GM15510 (cell line): ENCODE measurements around the gene SEPTIN6.

Source experiments
- POLR2A ChIP-seq: IDR thresholded peaks from 3 replicates; pipeline ENCODE4 v1.6.1; 2011; ENCODE audit warnings: borderline replicate concordance; ENCODE audit not compliant: insufficient read length; ENCODE audit errors: extremely low read depth

SEPTIN6 gene

DNA sequence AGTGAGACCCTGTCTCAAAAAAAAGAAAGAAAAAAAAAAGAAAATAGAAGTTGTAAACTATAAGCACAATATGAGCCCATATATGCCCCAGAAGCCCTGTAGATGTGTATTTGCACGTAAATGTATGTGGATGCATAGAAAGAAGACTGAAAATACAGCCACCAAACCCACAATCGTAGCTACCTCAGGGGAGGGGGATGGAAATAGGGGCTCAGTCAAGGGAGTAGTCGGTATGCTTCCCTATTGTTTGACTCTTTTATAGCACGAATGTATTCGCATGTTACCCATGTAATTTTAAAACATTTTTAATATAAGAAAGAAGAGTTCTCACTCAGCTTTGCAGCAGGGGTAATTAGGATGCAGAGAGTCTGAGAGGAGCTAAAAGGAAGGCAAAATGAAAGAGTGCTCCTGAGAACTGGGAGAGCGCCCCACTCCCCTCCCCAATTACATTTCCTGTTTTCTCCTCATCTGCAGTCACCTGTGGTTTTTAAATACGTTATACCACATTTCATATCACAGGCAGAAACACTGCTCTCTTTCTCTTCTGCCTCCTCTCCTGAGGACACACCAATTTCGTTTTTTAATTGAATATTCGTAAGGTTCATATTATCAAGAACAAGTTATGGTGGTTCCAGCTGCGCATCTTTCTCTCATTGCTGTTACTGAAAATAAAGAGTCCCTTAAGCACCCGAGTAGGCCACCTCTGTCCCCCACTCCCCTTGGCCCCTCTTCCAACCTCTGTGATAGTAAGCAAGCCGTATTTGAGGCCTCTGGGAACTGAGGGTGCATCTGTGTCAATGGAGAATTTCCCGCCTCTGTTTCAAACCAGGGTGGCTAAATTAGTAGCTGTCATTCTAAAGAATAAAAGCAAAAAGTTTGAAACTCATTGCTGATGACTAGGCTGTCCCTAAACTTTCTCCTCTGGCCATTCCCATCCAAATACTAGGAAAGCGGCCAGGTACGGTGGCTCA, 10.7 kb downstream of the SEPTIN6 start:
- no peak for TF ChIP-seq POLR2A

DNA sequence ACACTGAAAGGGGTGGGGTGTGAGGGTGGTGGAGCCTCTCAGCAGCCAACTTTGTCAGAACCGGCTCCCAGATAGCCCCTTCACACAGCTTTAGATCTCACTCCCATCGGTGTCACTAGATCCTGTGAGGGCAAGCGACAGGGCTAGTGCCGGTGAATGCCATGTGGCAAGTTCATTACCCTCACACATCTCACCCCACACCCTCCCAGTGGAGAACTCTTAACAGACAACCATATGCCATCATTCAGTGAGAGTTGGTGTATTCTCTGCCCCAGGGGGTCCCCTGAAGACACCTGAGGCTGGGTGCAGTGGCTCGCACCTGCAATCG, 15.3 kb downstream of the SEPTIN6 start:
- TF ChIP-seq POLR2A: no peak

DNA sequence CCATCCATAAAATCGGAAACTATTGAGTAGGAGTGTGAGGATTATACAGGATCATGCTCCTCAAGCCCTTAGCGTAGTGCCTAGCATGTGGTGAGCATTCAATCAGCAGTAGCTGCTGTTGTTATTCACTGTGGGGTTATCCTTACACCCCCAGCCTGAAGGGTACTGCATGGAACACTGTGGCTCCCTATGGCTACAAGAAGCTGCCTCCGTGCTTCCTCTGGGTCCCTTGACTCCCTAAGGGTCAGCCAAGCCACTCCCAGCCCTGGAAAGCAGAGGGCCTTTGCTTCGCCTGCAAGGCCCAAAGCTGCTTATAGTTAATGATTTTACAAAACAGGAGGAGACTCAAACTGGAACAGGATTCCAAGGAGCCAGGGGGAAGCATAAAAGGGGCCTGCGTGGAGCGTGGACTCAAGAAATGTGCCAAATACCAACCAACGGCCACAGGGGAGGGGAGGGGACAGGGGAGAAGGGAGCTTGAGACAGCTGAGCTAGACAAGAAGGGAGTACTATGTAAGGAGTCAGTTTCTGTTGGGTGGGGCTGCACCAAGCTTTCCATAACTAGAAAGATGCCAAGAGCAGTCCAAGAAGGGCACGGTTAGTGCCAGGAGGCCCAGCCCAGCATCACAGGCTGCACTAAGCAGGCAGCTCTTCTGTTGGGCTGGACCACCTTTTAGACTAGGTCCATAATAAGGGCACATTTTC, 15.9 kb downstream of the SEPTIN6 start:
- TF ChIP-seq POLR2A: no peak

DNA sequence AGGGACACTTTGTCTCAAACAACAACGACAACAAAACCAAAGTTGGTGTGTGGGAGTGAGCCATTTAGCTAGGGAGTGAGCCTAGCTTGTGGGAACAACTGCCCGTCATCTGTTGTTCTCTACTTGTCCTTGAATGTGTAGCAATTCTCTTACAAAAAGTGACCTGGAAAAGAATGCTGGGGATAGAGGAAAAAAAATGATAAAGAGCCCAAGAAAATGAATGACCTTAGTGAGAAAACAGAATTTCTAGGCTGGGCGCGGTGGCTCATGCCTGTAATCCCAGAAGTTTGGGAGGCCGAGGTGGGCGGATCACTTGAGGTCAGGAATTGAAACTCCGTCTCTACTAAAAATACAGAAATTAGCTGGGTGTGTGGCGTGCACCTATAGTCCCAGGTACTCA, 19.6 kb downstream of the SEPTIN6 start:
- no peak for TF ChIP-seq POLR2A

DNA sequence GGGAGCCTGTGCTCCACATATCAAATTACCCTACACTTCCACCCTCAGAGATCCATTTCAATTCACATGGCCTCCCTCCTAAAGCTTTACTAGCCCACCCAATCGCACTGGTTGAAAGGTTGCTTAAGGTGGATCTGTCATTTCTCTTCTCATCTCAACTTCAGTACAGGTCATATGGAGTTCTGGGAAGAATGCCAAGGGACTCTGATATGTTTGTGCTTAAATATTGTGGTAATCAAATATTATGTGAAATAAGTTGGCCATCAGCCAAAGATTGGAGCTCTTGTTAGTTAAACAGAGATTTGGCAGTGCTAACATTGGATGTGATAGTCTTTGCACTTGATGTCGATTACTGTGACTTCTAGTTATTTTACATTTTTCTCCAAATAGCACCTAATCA, 20.5 kb downstream of the SEPTIN6 start:
- no peak for TF ChIP-seq POLR2A

DNA sequence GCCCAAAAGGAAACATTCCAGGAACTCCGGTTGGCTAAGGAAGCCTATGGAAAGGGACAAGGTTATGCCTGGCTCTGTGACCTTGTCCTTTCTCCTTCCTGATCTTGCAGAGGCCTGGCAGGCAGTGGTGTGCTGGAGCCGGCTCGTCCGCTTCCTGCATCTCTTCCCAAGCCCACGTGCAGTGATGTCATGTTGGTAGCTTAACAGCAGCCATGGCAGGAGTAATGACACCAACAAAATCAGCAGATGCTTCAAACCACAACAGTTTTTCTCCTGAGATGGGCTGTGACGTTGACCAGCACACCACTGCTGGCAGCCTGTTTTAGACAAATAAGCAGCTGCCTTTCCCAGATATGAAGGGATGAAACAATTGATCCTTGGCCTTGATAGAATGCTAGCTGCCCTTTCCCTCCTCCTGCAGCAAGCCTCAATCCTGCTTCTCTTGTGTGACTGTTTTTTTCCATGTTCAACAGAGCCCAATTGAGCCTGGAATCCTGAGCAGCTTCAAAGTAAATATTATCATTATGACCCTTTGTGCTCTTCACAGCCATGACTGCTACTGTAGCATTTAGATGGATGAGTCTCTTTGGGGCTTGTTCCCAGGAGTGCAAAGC, 23.4 kb downstream of the SEPTIN6 start:
- no peak for TF ChIP-seq POLR2A

DNA sequence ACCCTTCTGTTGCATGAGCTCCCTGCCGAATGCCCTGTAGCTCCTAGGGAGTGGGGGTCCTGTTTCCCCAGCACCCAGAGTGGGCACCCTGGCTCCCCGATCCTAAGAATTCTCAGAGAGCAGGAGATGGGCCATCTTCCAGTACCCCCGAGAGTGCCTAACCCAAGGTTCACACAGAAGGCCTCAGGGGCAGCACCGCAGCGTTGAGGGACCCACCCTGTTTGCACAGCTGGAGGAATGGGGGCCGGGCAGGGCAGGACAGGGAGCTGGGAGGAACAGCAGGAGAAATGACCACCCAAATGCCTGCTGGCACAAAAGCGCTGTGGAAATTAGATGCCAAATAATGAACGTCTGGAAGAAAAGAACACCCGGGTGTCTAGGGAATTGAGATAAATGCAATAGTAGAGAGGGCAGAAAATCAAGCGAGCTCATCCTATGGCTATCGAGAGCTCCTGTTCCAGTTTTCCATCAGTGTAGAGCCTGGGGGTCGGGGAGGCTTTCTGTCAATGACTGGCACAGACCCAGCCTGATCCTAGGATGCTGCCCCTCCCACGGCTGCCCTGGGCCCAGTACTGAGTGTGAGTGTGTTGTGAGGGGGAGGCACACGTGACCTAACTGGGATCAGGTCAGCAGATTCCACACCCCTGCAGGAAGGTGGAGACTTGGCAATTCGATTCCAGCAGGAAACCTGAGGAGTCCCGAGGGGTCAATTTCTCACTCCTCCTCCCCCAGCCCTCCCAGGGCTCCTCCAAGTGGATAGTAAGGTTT, 25.7 kb downstream of the SEPTIN6 start:
- TF ChIP-seq POLR2A: no peak

DNA sequence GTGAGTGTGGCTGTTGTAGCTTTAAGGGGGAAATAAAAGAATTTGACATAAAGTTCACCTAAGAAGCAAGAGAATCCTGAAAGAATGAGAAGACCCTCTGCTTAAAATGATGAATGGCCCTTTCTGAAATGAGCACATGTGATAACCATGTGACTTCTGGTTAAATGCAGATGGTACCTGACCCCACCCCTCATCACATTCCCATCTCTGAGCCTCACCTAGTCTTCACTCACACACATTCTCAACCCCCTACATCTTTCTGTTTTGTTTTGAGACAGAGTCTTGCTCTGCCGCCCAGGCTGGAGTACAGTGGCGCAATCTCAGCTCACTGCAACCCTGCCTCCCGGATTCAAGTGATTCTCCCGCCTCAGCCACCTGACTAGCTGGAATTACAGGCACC, 31.5 kb downstream of the SEPTIN6 start:
- no peak for TF ChIP-seq POLR2A

DNA sequence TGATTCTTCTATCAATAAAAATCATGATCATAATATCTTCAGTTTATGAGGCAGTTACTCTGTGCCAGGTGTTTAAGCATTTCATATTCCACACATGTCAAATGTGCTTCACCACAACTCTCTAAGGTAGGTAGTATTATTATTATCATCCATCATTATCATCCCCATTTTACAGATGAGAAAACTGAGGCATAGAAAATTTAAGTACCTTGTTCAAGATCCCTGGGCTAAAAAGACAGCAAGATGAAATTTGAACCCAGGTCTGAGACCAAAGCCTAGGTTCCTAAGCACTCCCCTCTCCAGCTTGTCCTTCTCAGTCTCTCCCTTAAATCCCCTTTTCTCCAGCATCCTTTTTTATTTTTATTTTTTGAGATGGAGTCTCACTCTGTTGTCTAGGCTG, 33.4 kb downstream of the SEPTIN6 start:
- TF ChIP-seq POLR2A: no peak

DNA sequence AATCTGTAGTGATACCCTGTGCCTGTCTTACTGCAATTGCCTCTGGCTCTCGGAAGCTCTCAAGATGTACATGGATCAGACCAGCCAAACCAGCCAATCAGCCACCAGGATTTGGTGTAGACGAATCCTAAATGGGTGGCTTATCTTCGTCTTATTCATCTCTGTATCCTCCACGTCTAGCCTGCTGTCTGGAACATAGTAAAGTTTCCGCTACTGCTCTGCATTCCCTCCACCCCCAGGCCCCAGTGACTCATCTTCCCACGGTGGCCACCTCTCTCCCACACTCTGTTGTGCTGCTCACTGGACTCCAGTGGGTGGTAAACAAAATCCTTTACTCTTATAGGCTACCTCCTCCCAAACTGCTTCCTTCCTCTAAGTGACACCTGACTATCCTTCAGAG, 37.8 kb downstream of the SEPTIN6 start:
- no peak for TF ChIP-seq POLR2A

DNA sequence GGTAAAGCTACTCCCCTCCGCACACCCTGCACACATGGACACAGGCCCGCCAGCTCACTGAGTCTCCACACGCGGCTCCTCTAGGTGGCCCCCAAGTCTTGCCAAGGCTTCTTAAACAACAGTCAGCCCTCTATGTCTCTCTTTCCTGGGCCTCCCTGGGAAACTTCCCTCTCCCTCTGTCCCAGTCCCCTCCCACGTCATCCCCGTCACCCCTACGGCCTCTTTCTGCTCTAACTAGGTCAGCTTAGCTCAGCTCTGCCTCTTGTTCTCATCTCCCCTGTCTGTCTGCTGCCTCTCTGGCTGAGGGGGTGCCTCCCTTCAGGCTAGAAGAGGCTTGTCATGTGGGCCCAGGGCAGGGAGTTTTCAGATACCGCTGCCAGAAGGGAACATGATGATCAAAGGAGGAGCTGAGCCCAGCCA, 38.8 kb downstream of the SEPTIN6 start:
- TF ChIP-seq POLR2A: no peak

DNA sequence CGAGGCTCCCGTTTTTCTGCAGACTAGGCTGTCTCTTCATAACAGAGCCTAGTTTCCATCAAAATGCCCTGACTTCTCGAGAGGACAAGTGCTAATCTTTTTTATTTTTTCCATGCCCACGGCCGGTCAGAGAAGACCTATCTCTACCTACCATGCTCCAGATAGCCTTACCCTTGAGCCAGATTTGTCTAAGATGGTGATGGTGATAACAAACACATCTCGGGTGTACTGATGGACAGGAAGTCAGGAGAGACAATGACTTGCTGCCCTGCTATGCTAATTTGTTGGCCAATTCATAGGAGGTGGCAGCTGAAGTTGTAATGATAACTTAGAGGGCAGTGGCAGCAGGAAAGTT, 44.6 kb downstream of the SEPTIN6 start:
- TF ChIP-seq POLR2A: no peak

DNA sequence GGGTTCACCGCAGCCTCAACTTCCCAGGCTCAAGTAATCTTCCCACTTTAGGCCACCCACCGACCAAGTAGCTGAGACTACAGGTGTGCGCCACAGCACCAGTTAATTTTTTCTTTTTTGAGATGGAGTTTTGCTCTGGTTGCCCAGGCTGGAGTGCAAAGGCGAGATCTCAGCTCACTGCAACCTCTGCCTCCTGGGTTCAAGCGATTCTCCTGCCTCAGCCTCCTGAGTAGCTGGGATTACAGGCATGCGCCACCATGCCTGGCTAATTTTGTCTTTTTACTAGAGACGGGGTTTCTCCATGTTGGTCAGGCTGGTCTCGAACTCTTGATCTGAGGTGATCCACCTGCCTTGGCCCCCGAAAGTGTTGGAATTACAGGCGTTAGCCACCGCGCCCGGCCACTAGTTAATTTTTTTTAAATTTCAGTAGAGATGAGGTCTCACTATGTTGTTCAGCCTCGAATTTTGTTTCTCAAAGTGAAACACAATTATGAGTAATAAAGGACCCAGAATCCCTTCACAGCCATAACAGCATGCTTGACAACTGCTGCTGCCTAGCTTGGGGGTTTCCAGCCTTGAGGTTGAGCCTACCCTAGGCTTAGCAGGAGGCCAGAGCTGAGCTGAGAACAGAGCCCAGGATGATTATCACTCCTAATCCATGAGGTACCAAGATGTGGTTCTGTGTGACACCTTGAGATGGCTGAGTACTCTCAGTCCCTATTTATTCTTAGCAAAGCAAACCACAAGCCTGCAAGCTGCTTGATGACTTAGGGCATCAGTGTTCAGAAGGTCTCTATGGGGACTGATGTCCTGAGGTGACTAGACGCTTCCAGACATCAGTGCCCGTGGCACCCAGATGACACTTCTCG, 45.2 kb downstream of the SEPTIN6 start:
- TF ChIP-seq POLR2A: no peak

DNA sequence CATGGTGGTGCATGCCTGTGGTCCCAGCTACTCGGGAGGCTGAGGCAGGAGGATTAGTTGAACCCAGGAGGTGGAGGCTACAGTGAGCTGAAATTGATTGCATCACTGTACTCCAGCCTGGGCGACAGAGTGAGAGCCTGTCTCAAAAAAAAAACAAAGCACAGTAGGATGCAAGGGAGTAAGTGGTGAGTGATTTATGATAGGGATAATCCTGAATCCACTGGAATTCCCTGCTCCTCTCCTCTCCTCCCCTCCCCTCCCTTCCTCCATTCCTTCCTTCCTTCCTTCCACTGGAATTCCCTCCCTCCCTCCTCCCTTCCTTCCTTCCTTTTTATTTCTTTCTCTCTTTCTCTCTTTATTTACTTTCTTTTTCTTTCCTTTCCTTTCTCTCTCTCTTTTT, 45.9 kb downstream of the SEPTIN6 start:
- TF ChIP-seq POLR2A: no peak
